ENCODE results near the gene GSTO1.

GSTO1 gene

DNA sequence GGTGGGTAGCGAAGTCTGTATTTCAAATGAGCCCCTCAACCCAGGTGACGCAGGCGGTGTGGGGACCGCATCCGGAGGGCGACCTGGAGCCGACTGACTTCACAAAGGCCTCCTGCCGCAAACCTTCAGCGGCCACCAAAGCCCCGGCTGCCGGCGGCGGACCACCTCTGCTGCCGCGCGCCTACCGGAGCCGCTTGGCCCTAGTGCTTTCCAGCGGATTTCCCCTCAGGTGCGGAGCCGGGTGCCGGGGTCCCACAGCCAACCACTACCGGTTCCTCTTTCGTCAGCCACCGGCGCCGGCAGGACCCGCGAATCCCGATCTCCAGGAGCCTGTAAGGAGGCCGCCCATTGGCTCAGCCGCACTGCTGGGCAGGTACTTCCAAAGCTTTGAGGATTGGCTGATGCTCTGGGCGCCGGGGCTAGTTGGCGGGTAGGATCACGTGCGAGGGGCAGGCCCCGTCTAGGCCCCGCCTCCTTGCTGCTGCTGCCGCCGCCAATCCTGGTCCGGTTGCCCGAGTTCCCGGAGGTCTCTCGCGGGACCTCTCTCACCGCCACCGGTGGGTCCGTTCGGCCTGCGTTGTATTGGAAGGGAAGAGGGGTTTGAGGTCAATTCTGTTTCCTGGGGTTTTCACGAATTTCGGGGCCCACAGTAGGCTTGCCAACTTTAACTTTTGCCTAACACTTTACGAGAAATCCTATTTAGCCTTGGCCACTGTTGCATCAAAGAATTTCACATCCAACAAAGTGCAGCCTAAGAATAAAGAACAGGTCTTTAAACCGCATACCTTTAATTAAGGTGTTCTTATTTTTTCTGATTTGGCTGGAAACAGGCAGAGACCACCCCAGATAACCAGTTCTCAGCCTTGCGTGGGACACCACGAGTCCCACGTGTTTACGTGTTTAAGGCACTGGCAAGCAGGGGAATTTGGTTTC is 14.3 kb downstream of the GSTO1 start, which contains the start of gene GSTO2:
GSTO2 (plus strand) TSS at position 472 of the 933 bp plus-strand sequence. CDS start 5,732 bp downstream, outside the sequence.
- H3K4me2 ChIP-seq (ENCODE audit: low read length): peak within 1 kb of the TSS; percentile 96
- peak within 1 kb of the TSS; percentile 99 for H3K4me3 ChIP-seq (ENCODE audit: low read length)
- peak within 1 kb of the TSS; percentile 93 for H3K9ac ChIP-seq (ENCODE audit: low read length)
- peak within 1 kb of the TSS; percentile 76 for H2AFZ ChIP-seq (ENCODE audit: low read depth, low read length)
- H3K9me3 ChIP-seq (ENCODE audit: insufficient read depth, low read length): no peaks in the 10 kb centered on the region
- H3K79me2 ChIP-seq (ENCODE audit: low read length): peaks cover 40% of the 10 kb centered on the region
- no peaks in the 10 kb centered on the region for H3K27me3 ChIP-seq (ENCODE audit: low read depth, low read length)
- no peaks in the 10 kb centered on the region for H4K20me1 ChIP-seq (ENCODE audit: insufficient read depth, low read length)
- H3K4me1 ChIP-seq (ENCODE audit: low read length): peaks cover 14% of the 10 kb centered on the region
- H3K36me3 ChIP-seq (replicated peaks; ENCODE audit: low read depth, low read length): peaks cover 19% of the 10 kb centered on the region
- peak within 1 kb of the TSS; percentile 53 for H3K27ac ChIP-seq (ENCODE audit: low read length)
- no peak for TF ChIP-seq EZH2phosphoT487 (IDR thresholded peaks at IDR 0.05; ENCODE audit: low read depth)
- TF ChIP-seq, protein P1, sequence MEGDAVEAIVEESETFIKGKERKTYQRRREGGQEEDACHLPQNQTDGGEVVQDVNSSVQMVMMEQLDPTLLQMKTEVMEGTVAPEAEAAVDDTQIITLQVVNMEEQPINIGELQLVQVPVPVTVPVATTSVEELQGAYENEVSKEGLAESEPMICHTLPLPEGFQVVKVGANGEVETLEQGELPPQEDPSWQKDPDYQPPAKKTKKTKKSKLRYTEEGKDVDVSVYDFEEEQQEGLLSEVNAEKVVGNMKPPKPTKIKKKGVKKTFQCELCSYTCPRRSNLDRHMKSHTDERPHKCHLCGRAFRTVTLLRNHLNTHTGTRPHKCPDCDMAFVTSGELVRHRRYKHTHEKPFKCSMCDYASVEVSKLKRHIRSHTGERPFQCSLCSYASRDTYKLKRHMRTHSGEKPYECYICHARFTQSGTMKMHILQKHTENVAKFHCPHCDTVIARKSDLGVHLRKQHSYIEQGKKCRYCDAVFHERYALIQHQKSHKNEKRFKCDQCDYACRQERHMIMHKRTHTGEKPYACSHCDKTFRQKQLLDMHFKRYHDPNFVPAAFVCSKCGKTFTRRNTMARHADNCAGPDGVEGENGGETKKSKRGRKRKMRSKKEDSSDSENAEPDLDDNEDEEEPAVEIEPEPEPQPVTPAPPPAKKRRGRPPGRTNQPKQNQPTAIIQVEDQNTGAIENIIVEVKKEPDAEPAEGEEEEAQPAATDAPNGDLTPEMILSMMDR (IDR thresholded peaks at IDR 0.05; ENCODE audit: low read depth, low read length): no peak

DNA sequence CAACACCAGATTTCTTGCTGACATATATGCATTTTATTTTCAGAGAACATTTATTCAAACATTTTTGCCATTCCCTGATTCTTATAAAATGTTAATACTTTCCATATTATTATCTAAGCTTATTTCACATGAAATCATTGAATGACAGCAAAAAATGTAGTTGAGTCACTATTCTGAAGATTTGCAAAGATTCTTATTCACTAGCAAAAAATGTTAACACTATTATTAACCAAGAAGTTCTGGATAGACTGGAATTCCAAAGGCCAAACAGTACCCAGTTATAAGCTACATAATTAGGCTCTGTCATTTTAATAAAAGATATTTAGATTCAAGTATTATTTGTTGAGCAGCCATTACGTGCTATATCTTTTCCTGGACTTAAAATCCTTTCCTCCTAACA is 18.6 kb downstream of the GSTO1 start:
- H3K79me2 ChIP-seq (ENCODE audit: low read length): peaks cover 4% of the 10 kb centered on the region
- no peak overlapping the region for H3K4me3 ChIP-seq (ENCODE audit: low read length)
- TF ChIP-seq EZH2phosphoT487 (IDR thresholded peaks at IDR 0.05; ENCODE audit: low read depth): no peak
- TF ChIP-seq, protein P1 (IDR thresholded peaks at IDR 0.05; ENCODE audit: low read depth, low read length): no peak
- H3K4me2 ChIP-seq (ENCODE audit: low read length): no peak overlapping the region
- H3K27me3 ChIP-seq (ENCODE audit: low read depth, low read length): no peaks in the 10 kb centered on the region
- 0 out of 2 replicates have a peak, but pooled peaks cover 4% of the 10 kb centered on the region for H3K4me1 ChIP-seq (ENCODE audit: low read length)
- H3K9me3 ChIP-seq (ENCODE audit: insufficient read depth, low read length): no peaks in the 10 kb centered on the region
- no peaks in the 10 kb centered on the region for H4K20me1 ChIP-seq (ENCODE audit: insufficient read depth, low read length)
- H3K9ac ChIP-seq (ENCODE audit: low read length): no peak overlapping the region
- H3K27ac ChIP-seq (ENCODE audit: low read length): no peak overlapping the region
- H2AFZ ChIP-seq (ENCODE audit: low read depth, low read length): no peak overlapping the region
- H3K36me3 ChIP-seq (replicated peaks; ENCODE audit: low read depth, low read length): peaks cover 2% of the 10 kb centered on the region

DNA sequence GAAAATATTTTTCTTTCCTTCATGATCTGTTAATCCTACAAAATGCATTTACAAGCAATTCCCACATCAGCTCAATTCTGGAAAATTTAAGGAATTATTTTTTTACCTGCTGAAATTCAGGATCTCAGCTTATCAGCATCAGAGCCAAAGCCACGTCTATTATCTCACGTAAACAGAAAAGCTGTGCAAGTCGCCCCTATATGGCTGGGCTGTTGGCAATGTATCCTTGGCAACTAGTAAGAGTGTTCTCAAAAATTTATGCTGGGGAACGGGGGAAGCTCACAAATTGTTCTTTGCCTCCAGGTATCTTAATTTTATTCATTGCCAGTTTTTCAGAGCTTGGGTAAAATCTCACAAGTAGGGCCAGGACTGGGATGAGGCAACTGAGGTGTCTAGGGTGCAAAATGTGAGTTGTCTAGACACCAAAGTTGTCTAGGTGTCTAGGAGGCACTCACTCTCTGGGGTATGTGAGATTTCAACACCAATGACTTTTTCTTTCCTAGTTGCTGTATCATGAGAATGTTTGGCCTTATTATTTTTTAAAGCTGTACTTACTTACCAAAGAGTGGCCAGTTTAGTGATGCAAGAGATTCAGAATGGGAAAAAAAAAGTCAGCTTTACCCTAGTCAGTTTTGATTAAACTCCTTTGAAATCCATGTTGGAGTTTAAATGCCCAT is 19.3 kb downstream of the GSTO1 start:
- TF ChIP-seq, protein P1 (IDR thresholded peaks at IDR 0.05; ENCODE audit: low read depth, low read length): no peak
- TF ChIP-seq EZH2phosphoT487 (IDR thresholded peaks at IDR 0.05; ENCODE audit: low read depth): no peak
- Histone ChIP-seq H3K36me3 (replicated peaks; ENCODE audit: low read depth, low read length) (no peaks in the 10 kb centered on the region), H3K9ac (ENCODE audit: low read length) (no peak overlapping the region), H3K4me1 (ENCODE audit: low read length) (0 out of 2 replicates have a peak, but pooled peaks cover 4% of the 10 kb centered on the region), H3K27ac (ENCODE audit: low read length) (no peak overlapping the region), H4K20me1 (ENCODE audit: insufficient read depth, low read length) (no peaks in the 10 kb centered on the region), H3K4me3 (ENCODE audit: low read length) (no peak overlapping the region), H3K4me2 (ENCODE audit: low read length) (peak overlapping the region; percentile 58), H3K9me3 (ENCODE audit: insufficient read depth, low read length) (no peaks in the 10 kb centered on the region), H3K79me2 (ENCODE audit: low read length) (no peaks in the 10 kb centered on the region), H3K27me3 (ENCODE audit: low read depth, low read length) (no peaks in the 10 kb centered on the region), H2AFZ (ENCODE audit: low read depth, low read length) (no peak overlapping the region)

All from OCI-LY3 (cell line).